ENCODE data around the gene ZNF804B.

The ZNF804B gene

GRCh38 chr7:88842201-88842600 lies 82.7 kb downstream of the ZNF804B start:
- no peak for DNase-seq

GRCh38 chr7:88845091-88845490 lies 85.6 kb downstream of the ZNF804B start:
- DNase-seq, result no peak

- no peak for DNase-seq
These were observed 91.7 kb downstream of the ZNF804B start for GRCh38 chr7:88851220-88851619.

- no peak for DNase-seq
These were observed 99.8 kb downstream of the ZNF804B start for GRCh38 chr7:88859288-88859687.

- no peak for DNase-seq
These were observed 106.9 kb downstream of the ZNF804B start for GRCh38 chr7:88866265-88866863.

GRCh38 chr7:88867158-88867557 lies 107.7 kb downstream of the ZNF804B start:
- DNase-seq, result no peak

GRCh38 chr7:88868456-88868855 lies 109.0 kb downstream of the ZNF804B start:
- no peak for DNase-seq

GRCh38 chr7:88881136-88881535 lies 121.6 kb downstream of the ZNF804B start:
- no peak for DNase-seq

GRCh38 chr7:88885131-88885530 lies 125.6 kb downstream of the ZNF804B start:
- DNase-seq, result no peak

GRCh38 chr7:88888684-88889083 lies 129.2 kb downstream of the ZNF804B start:
- no peak for DNase-seq

GRCh38 chr7:88910516-88910915 lies 151.0 kb downstream of the ZNF804B start:
- DNase-seq, result no peak

GRCh38 chr7:88912852-88913251 lies 153.4 kb downstream of the ZNF804B start:
- DNase-seq, result no peak

GRCh38 chr7:88915615-88916014 lies 156.1 kb downstream of the ZNF804B start:
- no peak for DNase-seq

- no peak for DNase-seq
These were observed 160.1 kb downstream of the ZNF804B start for GRCh38 chr7:88919478-88920131.

GRCh38 chr7:88922944-88923343 lies 163.4 kb downstream of the ZNF804B start:
- DNase-seq, result no peak

GRCh38 chr7:88928276-88928675 lies 168.8 kb downstream of the ZNF804B start:
- DNase-seq, result no peak

GRCh38 chr7:88929719-88930118 lies 170.2 kb downstream of the ZNF804B start:
- DNase-seq, result no peak

GRCh38 chr7:88933285-88933684 lies 173.8 kb downstream of the ZNF804B start:
- DNase-seq, result no peak

- DNase-seq, result no peak
These were observed 183.5 kb downstream of the ZNF804B start for GRCh38 chr7:88942815-88943501.

GRCh38 chr7:88951826-88952225 lies 192.3 kb downstream of the ZNF804B start:
- no peak for DNase-seq

- no peak for DNase-seq
These were observed 204.9 kb downstream of the ZNF804B start for GRCh38 chr7:88964418-88964817.

GRCh38 chr7:88965371-88965770 lies 205.9 kb downstream of the ZNF804B start:
- no peak for DNase-seq

GRCh38 chr7:88967432-88967831 lies 207.9 kb downstream of the ZNF804B start:
- DNase-seq, result no peak

- no peak for DNase-seq
These were observed 209.7 kb downstream of the ZNF804B start for GRCh38 chr7:88969167-88969566.
